ENCODE results near the gene DHRS2.
"Not testable (repeated sequence)": the region's sequence is repeated elsewhere in the genome, so short reads cannot be mapped to it uniquely, and the experiment has no call there.

The DHRS2 gene

GRCh38 chr14:23648764-23649460 lies 12.7 kb downstream of the DHRS2 start:
- no peak for DNase-seq (ENCODE audit: low read depth)

GRCh38 chr14:23650506-23650905 lies 14.3 kb downstream of the DHRS2 start:
- DNase-seq (ENCODE audit: low read depth), result no peak

- DNase-seq (ENCODE audit: low read depth), result no peak
Observed at GRCh38 chr14:23653051-23653450, 16.9 kb downstream of the DHRS2 start.

GRCh38 chr14:23654231-23654630 lies 18.1 kb downstream of the DHRS2 start:
- no peak for DNase-seq (ENCODE audit: low read depth)

- DNase-seq (ENCODE audit: low read depth), result no peak
Observed at GRCh38 chr14:23657959-23658470, 21.9 kb downstream of the DHRS2 start.

GRCh38 chr14:23660290-23661226 lies 24.4 kb downstream of the DHRS2 start:
- DNase-seq (ENCODE audit: low read depth), result no peak

- no peak for DNase-seq (ENCODE audit: low read depth)
Observed at GRCh38 chr14:23661542-23661941, 25.4 kb downstream of the DHRS2 start.

GRCh38 chr14:23663127-23663526 lies 27.0 kb downstream of the DHRS2 start:
- DNase-seq (ENCODE audit: low read depth), result no peak

- no peak for DNase-seq (ENCODE audit: low read depth)
Observed at GRCh38 chr14:23663711-23664110, 27.5 kb downstream of the DHRS2 start.

- DNase-seq (ENCODE audit: low read depth), result no peak
Observed at GRCh38 chr14:23664207-23664885, 28.2 kb downstream of the DHRS2 start.

GRCh38 chr14:23665302-23666016 lies 29.3 kb downstream of the DHRS2 start:
- DNase-seq (ENCODE audit: low read depth), result no peak

GRCh38 chr14:23667134-23667533 lies 31.0 kb downstream of the DHRS2 start:
- DNase-seq (ENCODE audit: low read depth), result no peak

- no peak for DNase-seq (ENCODE audit: low read depth)
Observed at GRCh38 chr14:23669441-23669840, 33.3 kb downstream of the DHRS2 start.

GRCh38 chr14:23670481-23670880 lies 34.3 kb downstream of the DHRS2 start:
- DNase-seq (ENCODE audit: low read depth), result no peak

- no peak for DNase-seq (ENCODE audit: low read depth)
Observed at GRCh38 chr14:23672200-23672599, 36.0 kb downstream of the DHRS2 start.

GRCh38 chr14:23675337-23675736 lies 39.2 kb downstream of the DHRS2 start:
- no peak for DNase-seq (ENCODE audit: low read depth)

GRCh38 chr14:23675906-23676305 lies 39.7 kb downstream of the DHRS2 start:
- DNase-seq (ENCODE audit: low read depth), result no peak

- DNase-seq (ENCODE audit: low read depth), result no peak
Observed at GRCh38 chr14:23681337-23681736, 45.2 kb downstream of the DHRS2 start.

- DNase-seq (ENCODE audit: low read depth), result not testable (repeated sequence)
Observed at GRCh38 chr14:23689709-23690514, 53.7 kb downstream of the DHRS2 start.

- no peak for DNase-seq (ENCODE audit: low read depth)
Observed at GRCh38 chr14:23692416-23692815, 56.3 kb downstream of the DHRS2 start.

- DNase-seq (ENCODE audit: low read depth), result no peak
Observed at GRCh38 chr14:23693252-23693775, 57.1 kb downstream of the DHRS2 start.

Measured in ELR (cell line).